Nephron (organoid): ENCODE results near the gene KRI1.

ENCODE experiments used
- H3K27ac Mint-ChIP-seq, 3 experiments: 2 replicates each; pipeline ENCODE4 v1.8.0; 2020; ENCODE audit warnings: mixed read lengths in 3 of 3, mild to moderate bottlenecking in 2 of 3, moderate library complexity in 1 of 3
- H3K27me3 Mint-ChIP-seq: 2 replicates; pipeline ENCODE4 v1.8.0; 2021; ENCODE audit warnings: low read depth, mild to moderate bottlenecking, moderate library complexity, mixed read lengths
- H3K36me3 Mint-ChIP-seq: 2 replicates; pipeline ENCODE4 v1.8.0; 2020; ENCODE audit warnings: low read depth, mixed read lengths
- H3K4me1 Mint-ChIP-seq: 2 replicates; pipeline ENCODE4 v1.8.0; 2020; ENCODE audit warnings: mixed read lengths
- H3K4me3 Mint-ChIP-seq, 3 experiments: 2 replicates each; pipeline ENCODE4 v1.8.0; 2020; ENCODE audit warnings: mild to moderate bottlenecking in 3 of 3, mixed read lengths in 3 of 3, moderate library complexity in 2 of 3
- H3K9me3 Mint-ChIP-seq: 2 replicates; pipeline ENCODE4 v1.8.0; 2020; ENCODE audit warnings: mixed read lengths
- TF ChIP-seq, protein P1 (sequence below), 3 experiments: fragments of 200-600 bp; sonication (generic); IDR thresholded peaks; one replicate each; pipeline ENCODE4 v1.5.0; 2021; ENCODE audit warnings: antibody characterized with exemption in 3 of 3; ENCODE audit not compliant: unreplicated experiment in 3 of 3

Gene KRI1

GRCh38 chr19:10550336-10550735, 15.5 kb downstream of the KRI1 start:
- TF ChIP-seq, protein P1, sequence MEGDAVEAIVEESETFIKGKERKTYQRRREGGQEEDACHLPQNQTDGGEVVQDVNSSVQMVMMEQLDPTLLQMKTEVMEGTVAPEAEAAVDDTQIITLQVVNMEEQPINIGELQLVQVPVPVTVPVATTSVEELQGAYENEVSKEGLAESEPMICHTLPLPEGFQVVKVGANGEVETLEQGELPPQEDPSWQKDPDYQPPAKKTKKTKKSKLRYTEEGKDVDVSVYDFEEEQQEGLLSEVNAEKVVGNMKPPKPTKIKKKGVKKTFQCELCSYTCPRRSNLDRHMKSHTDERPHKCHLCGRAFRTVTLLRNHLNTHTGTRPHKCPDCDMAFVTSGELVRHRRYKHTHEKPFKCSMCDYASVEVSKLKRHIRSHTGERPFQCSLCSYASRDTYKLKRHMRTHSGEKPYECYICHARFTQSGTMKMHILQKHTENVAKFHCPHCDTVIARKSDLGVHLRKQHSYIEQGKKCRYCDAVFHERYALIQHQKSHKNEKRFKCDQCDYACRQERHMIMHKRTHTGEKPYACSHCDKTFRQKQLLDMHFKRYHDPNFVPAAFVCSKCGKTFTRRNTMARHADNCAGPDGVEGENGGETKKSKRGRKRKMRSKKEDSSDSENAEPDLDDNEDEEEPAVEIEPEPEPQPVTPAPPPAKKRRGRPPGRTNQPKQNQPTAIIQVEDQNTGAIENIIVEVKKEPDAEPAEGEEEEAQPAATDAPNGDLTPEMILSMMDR (IDR thresholded peaks at IDR 0.05; ENCODE audit: unreplicated experiment in 3 of 3), result no peak
- no peak overlapping the region for H3K27ac Mint-ChIP-seq
- H3K27me3 Mint-ChIP-seq, result no peaks in the 10 kb centered on the region

GRCh38 chr19:10549733-10550132, 16.1 kb downstream of the KRI1 start:
- Mint-ChIP-seq H3K4me1 (peaks cover 5% of the 10 kb centered on the region), H3K36me3 (peaks cover 66% of the 10 kb centered on the region), H3K4me3 (no peak overlapping the region), H3K27me3 (no peaks in the 10 kb centered on the region), H3K27ac (no peak overlapping the region), H3K9me3 (no peaks in the 10 kb centered on the region)
- TF ChIP-seq, protein P1 (IDR thresholded peaks at IDR 0.05; ENCODE audit: unreplicated experiment in 3 of 3), result no peak

More at GRCh38 chr19:10550336-10550735, 15.5 kb downstream of the KRI1 start:
- Mint-ChIP-seq H3K4me1 (no peaks in the 10 kb centered on the region), H3K4me3 (no peak overlapping the region), H3K36me3 (peaks cover 67% of the 10 kb centered on the region), H3K9me3 (no peaks in the 10 kb centered on the region)

GRCh38 chr19:10548746-10549276, 17.0 kb downstream of the KRI1 start:
- Mint-ChIP-seq H3K27me3 (no peaks in the 10 kb centered on the region), H3K27ac (no peak overlapping the region), H3K9me3 (no peaks in the 10 kb centered on the region), H3K4me3 (no peak overlapping the region), H3K36me3 (peaks cover 57% of the 10 kb centered on the region), H3K4me1 (peaks cover 5% of the 10 kb centered on the region)
- TF ChIP-seq, protein P1 (IDR thresholded peaks at IDR 0.05; ENCODE audit: unreplicated experiment in 3 of 3), result no peak

DNA sequence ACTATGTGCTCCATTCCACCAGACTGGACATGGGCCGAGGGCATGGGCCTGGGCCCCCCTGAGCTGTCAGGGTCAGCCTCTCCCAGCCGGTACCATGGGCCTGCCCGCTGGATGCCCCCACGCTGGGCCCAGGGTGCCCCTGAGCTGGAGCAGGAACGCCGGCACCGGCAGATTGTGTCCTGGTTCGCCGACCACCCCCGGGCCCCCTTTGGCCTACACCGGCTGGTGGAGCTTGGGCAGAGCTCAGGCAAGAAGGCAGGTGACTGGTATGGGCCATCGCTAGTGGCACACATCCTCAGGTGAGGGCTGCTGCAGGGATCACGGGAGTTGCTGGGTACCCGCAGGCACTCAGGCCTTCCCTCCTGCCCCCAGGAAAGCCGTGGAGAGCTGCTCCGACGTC, 19.0 kb downstream of the KRI1 start:
- TF ChIP-seq, protein P1 (IDR thresholded peaks at IDR 0.05; ENCODE audit: unreplicated experiment in 3 of 3), result no peak
- no peak overlapping the region for H3K4me3 Mint-ChIP-seq
- peaks cover 39% of the 10 kb centered on the region for H3K36me3 Mint-ChIP-seq
- H3K9me3 Mint-ChIP-seq, result no peaks in the 10 kb centered on the region
- H3K27me3 Mint-ChIP-seq, result no peaks in the 10 kb centered on the region
- H3K27ac Mint-ChIP-seq, result no peak overlapping the region
- H3K4me1 Mint-ChIP-seq, result peaks cover 5% of the 10 kb centered on the region

DNA sequence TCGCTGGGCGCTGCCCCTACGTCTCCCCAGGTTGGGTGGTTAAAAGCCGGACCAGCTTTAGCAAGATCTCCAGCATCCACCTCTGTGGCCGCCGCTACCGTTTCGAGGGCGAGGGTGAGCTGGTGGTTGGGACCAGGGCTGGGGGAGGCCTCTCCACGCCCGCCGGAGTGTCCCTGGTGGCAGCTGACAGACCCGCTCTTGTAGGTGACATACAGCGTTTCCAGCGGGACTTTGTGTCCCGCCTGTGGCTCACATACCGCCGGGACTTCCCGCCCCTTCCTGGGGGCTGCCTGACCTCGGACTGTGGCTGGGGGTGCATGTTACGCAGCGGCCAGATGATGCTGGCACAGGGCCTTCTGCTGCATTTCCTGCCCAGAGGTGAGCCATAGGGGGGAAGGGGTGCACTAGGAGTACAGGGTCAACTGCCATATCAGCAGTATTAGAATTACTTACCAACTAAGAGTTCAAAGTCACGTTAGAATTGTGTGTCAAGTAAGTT, 21.0 kb downstream of the KRI1 start:
- Mint-ChIP-seq H3K9me3 (no peaks in the 10 kb centered on the region), H3K4me1 (peaks cover 5% of the 10 kb centered on the region), H3K4me3 (peak overlapping the region; percentile 90 to 95 (median 94)), H3K36me3 (peaks cover 19% of the 10 kb centered on the region), H3K27me3 (no peaks in the 10 kb centered on the region), H3K27ac (peak overlapping the region; percentile 34 to 76 (median 48))
- TF ChIP-seq, protein P1 (IDR thresholded peaks at IDR 0.05; ENCODE audit: unreplicated experiment in 3 of 3), result no peak

DNA sequence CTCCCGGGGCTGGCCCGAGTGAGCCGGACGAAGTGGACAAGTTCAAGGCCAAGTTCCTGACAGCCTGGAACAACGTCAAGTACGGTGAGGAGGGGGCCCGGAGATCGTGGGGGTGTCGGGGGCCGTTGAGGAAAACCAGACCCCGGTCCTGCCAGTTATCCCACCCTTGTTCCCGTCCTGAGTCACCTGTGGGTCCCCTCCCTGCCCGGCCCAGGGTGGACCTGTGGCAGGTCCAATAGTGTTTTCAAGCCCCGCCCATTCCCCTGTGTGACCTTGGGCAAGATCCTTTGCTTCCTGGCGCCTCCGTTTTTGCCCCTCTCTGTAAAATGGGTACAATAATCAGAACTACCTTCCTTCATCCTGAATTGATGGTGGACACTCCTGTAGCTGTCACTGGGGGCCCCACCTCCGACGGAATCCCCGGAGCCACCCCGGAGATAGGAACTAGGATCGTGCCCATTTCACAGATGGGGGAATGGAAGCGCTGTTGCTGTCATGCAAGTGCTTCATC, 21.5 kb downstream of the KRI1 start:
- no peaks in the 10 kb centered on the region for H3K9me3 Mint-ChIP-seq
- H3K4me1 Mint-ChIP-seq, result peaks cover 5% of the 10 kb centered on the region
- peak overlapping the region; percentile 90 to 95 (median 94) for H3K4me3 Mint-ChIP-seq
- H3K36me3 Mint-ChIP-seq, result peaks cover 15% of the 10 kb centered on the region
- TF ChIP-seq, protein P1 (IDR thresholded peaks at IDR 0.05; ENCODE audit: unreplicated experiment in 3 of 3), result no peak
- no peaks in the 10 kb centered on the region for H3K27me3 Mint-ChIP-seq
- H3K27ac Mint-ChIP-seq, result peak overlapping the region; percentile 34 to 76 (median 62)
